H1 (cell line): Measurements from ENCODE around the gene EXOSC10. TPM values are rescaled to one million over a fixed set of nuclear protein-coding genes. Genes with fewer than 3 reads are reported as not detected.

Experiments
- CTCF ChIA-PET: fragments of 300-600 bp; sonication (Branson Sonifier 250); formaldehyde crosslinking; loops from one replicate; lab custom pipeline; 2021; ENCODE audit not compliant: partially characterized antibody; lab: Charles Lee
- POLR2A ChIA-PET: fragments of 300-600 bp; sonication (Branson Sonifier 250); formaldehyde crosslinking; loops from one replicate; lab custom pipeline; 2021; ENCODE audit warnings: inconsistent platforms; ENCODE audit not compliant: partially characterized antibody; lab: Charles Lee
- DNase-seq, 2 experiments: peaks; one replicate each; pipeline versions ENCODE4 v3.0.0 to v3.0.0-alpha.2; 2010 to 2022; ENCODE audit warnings: low spot score in 2 of 2, low read depth in 1 of 2, mixed read lengths in 1 of 2
- FAIRE-seq: peaks from 2 replicates; lab custom pipeline; 2011; peaks lifted over from hg19 to GRCh38; lab: Jason Lieb, UNC
- H2AFZ ChIP-seq: 2 replicates; pipeline ENCODE4 v1.8.1; 2012; ENCODE audit warnings: low read length, inconsistent platforms
- H2AK5ac ChIP-seq: 2 replicates; pipeline ENCODE4 v1.6.1; 2013; ENCODE audit warnings: low read depth, low read length
- H2BK120ac ChIP-seq: replicated peaks from 2 replicates; pipeline ENCODE3; 2013; ENCODE audit warnings: low read depth, low read length, inconsistent platforms
- H2BK12ac ChIP-seq: 2 replicates; pipeline ENCODE4 v1.6.1; 2013; ENCODE audit warnings: low read depth, low read length
- H2BK15ac ChIP-seq: 2 replicates; pipeline ENCODE4 v1.6.1; 2013; ENCODE audit warnings: low read length
- H2BK20ac ChIP-seq: 2 replicates; pipeline ENCODE4 v1.6.1; 2013; ENCODE audit warnings: low read length
- H2BK5ac ChIP-seq: 2 replicates; pipeline ENCODE4 v1.6.1; 2013; ENCODE audit warnings: low read depth, low read length
- H3K14ac ChIP-seq: 2 replicates; pipeline ENCODE4 v1.6.1; 2013; ENCODE audit warnings: inconsistent platforms; ENCODE audit not compliant: insufficient read length
- H3K18ac ChIP-seq: 2 replicates; pipeline ENCODE4 v1.6.1; 2013; ENCODE audit warnings: low read length; ENCODE audit errors: extremely low read depth
- H3K23ac ChIP-seq: 2 replicates; pipeline ENCODE4 v1.6.1; 2013; ENCODE audit warnings: inconsistent platforms; ENCODE audit not compliant: insufficient read length
- H3K23me2 ChIP-seq: 2 replicates; pipeline ENCODE4 v1.6.1; 2013; ENCODE audit warnings: low read depth, low read length
- H3K27ac ChIP-seq: 2 replicates; pipeline ENCODE4 v1.6.1; 2011; ENCODE audit warnings: low read depth, low read length, inconsistent platforms
- H3K27me3 ChIP-seq, 4 experiments: replicated peaks in 1 of 4; 1 replicate in 1 of 4; 2 replicates in 3 of 4; pipeline versions ENCODE4 v1.6.1 to v1.8.1; 2011 to 2013; ENCODE audit warnings: low read length in 3 of 4, mild to moderate bottlenecking in 3 of 4, inconsistent platforms in 2 of 4, mixed read lengths in 2 of 4, moderate library complexity in 1 of 4; ENCODE audit not compliant: control insufficient read depth in 3 of 4, insufficient read depth in 3 of 4; ENCODE audit errors: extremely low read depth in 1 of 4
- H3K36me3 ChIP-seq, 4 experiments: 2 replicates each; pipeline versions ENCODE4 v1.6.1 to v1.8.1; 2011 to 2013; ENCODE audit warnings: mild to moderate bottlenecking in 4 of 4, low read length in 3 of 4, moderate library complexity in 2 of 4, control low read depth in 1 of 4, inconsistent platforms in 1 of 4; ENCODE audit not compliant: insufficient read depth in 4 of 4, control insufficient read depth in 2 of 4
- H3K4ac ChIP-seq: replicated peaks from 2 replicates; pipeline ENCODE3; 2013; ENCODE audit warnings: low read length, low read depth, mixed read lengths, inconsistent platforms; ENCODE audit not compliant: insufficient read length
- H3K4me1 ChIP-seq, 4 experiments: replicated peaks in 1 of 4; 1 replicate in 1 of 4; 2 replicates in 3 of 4; pipeline versions ENCODE4 v1.6.1 to v1.8.1; 2011 to 2013; ENCODE audit warnings: low read length in 3 of 4, inconsistent platforms in 2 of 4, mixed read lengths in 1 of 4; ENCODE audit not compliant: insufficient read depth in 4 of 4, control insufficient read depth in 3 of 4
- H3K4me2 ChIP-seq, 2 experiments: 2 replicates each; pipeline versions ENCODE4 v1.6.1 to v1.8.1; 2011 to 2013; ENCODE audit warnings: low read depth in 2 of 2, low read length in 2 of 2, control low read depth in 1 of 2, inconsistent platforms in 1 of 2, mild to moderate bottlenecking in 1 of 2; ENCODE audit not compliant: insufficient read depth in 1 of 2
- H3K4me3 ChIP-seq, 4 experiments: fragments of 200-600, 300-600 bp in 1 of 4; sonication (generic), shearing (Covaris generic), sonication (Bioruptor Twin) in 1 of 4; 2 replicates each; pipeline versions ENCODE4 v1.5.1 to v1.8.1; 2011 to 2016; ENCODE audit warnings: low read length in 4 of 4, low read depth in 3 of 4, control low read depth in 2 of 4, inconsistent platforms in 2 of 4, mild to moderate bottlenecking in 2 of 4, mixed read lengths in 1 of 4, moderate library complexity in 1 of 4; ENCODE audit not compliant: insufficient read depth in 2 of 4; ENCODE audit errors: extremely low read depth in 1 of 4
- H3K56ac ChIP-seq: replicated peaks from 2 replicates; pipeline ENCODE3; 2013; ENCODE audit warnings: low read depth, mild to moderate bottlenecking, mixed read lengths, low read length, inconsistent platforms; ENCODE audit not compliant: insufficient read length
- H3K79me1 ChIP-seq: 2 replicates; pipeline ENCODE4 v1.6.1; 2013; ENCODE audit warnings: low read depth, low read length, control low read depth
- H3K79me2 ChIP-seq, 2 experiments: 2 replicates each; pipeline versions ENCODE4 v1.6.1 to v1.8.1; 2012 to 2013; ENCODE audit warnings: low read length in 2 of 2, mild to moderate bottlenecking in 2 of 2, inconsistent platforms in 1 of 2; ENCODE audit not compliant: insufficient read depth in 2 of 2, control insufficient read depth in 1 of 2
- H3K9ac ChIP-seq, 4 experiments: replicated peaks in 1 of 4; 1 replicate in 1 of 4; 2 replicates in 3 of 4; pipeline versions ENCODE4 v1.6.1 to v1.8.1; 2011 to 2013; ENCODE audit warnings: low read depth in 3 of 4, low read length in 3 of 4, control low read depth in 2 of 4, mild to moderate bottlenecking in 2 of 4, moderate library complexity in 2 of 4, inconsistent platforms in 1 of 4; ENCODE audit errors: extremely low read depth in 1 of 4
- H3K9me3 ChIP-seq, 2 experiments: 2 replicates each; pipeline versions ENCODE4 v1.6.1 to v1.8.1; 2012 to 2013; ENCODE audit warnings: mild to moderate bottlenecking in 2 of 2, moderate library complexity in 2 of 2, control low read depth in 1 of 2, inconsistent platforms in 1 of 2, low read depth in 1 of 2, low read length in 1 of 2, mixed read lengths in 1 of 2; ENCODE audit not compliant: insufficient read depth in 2 of 2
- H4K20me1 ChIP-seq, 2 experiments: replicated peaks in 1 of 2; 2 replicates each; pipeline versions ENCODE3 to v1.8.1; 2011 to 2013; ENCODE audit warnings: inconsistent platforms in 2 of 2, low read length in 2 of 2, mild to moderate bottlenecking in 1 of 2; ENCODE audit not compliant: insufficient read depth in 2 of 2, control insufficient read depth in 1 of 2
- H4K5ac ChIP-seq: 2 replicates; pipeline ENCODE4 v1.6.1; 2013; ENCODE audit warnings: low read length, low read depth, mixed read lengths, inconsistent platforms; ENCODE audit not compliant: insufficient read length
- H4K8ac ChIP-seq: 2 replicates; pipeline ENCODE4 v1.8.0; 2013; ENCODE audit warnings: mild to moderate bottlenecking, moderate library complexity, low read length, inconsistent platforms; ENCODE audit not compliant: insufficient read depth; ENCODE audit errors: extremely low read depth
- H4K91ac ChIP-seq: replicated peaks from 2 replicates; pipeline ENCODE3; 2013; ENCODE audit warnings: low read length, mixed read lengths, inconsistent platforms; ENCODE audit not compliant: insufficient read length
- POLR2A ChIP-seq, 2 experiments: IDR thresholded peaks; 1 replicate in 1 of 2; 2 replicates in 1 of 2; pipeline ENCODE4 v1.6.1; 2011; ENCODE audit warnings: low read depth in 2 of 2, low read length in 2 of 2, mild to moderate bottlenecking in 2 of 2; ENCODE audit errors: control extremely low read depth in 1 of 2
- WGBS, 2 experiments: shearing (Covaris generic) in 1 of 2; methylation state at CpG; one replicate each; pipeline versions ENCODE4 v1.1.6 to v1.1.7; 2013 to 2015; ENCODE audit warnings: low lambda C conversion rate in 2 of 2, mixed read lengths in 2 of 2, inconsistent platforms in 1 of 2, low coverage in 1 of 2, missing lambda C conversion rate in 1 of 2; ENCODE audit not compliant: insufficient replicate concordance in 2 of 2, insufficient coverage in 1 of 2, insufficient read length in 1 of 2; ENCODE audit errors: extremely low coverage in 1 of 2, missing lambda C conversion rate in 1 of 2; 5-methylcytosine and 5-hydroxymethylcytosine counted together
- polyA plus RNA-seq, 7 experiments: library from polyadenylated mRNA; depleted of rRNA in 3 of 7; stranded (reverse) in 5 of 7; unstranded in 2 of 7; fragments of >200 nt in 5 of 7; fragments of 200-250 nt in 2 of 7; gene quantifications; 1 replicate in 5 of 7; 2 replicates in 1 of 7; 4 replicates in 1 of 7; pipeline versions ENCODE4 v1.2.1 to v1.2.3, GENCODE V29; 2011 to 2013; ENCODE audit warnings: missing spikeins in 2 of 7, mixed read lengths in 2 of 7
- total RNA-seq: library from RNA; stranded (reverse); fragmentation: NEBNext Ultra II Directional; extraction: Animal tissue kit (Norgen Biotek cat#: 25700); gene quantifications from 2 replicates; pipeline ENCODE4 v1.2.1, GENCODE V29; 2021

The EXOSC10 gene
- total and polyA plus RNA-seq, 2 of the 8 experiments (the other 6 are each of a cell fraction or from before 2014, with no cell fraction given) = 57.9 to 86.1 TPM

DNA sequence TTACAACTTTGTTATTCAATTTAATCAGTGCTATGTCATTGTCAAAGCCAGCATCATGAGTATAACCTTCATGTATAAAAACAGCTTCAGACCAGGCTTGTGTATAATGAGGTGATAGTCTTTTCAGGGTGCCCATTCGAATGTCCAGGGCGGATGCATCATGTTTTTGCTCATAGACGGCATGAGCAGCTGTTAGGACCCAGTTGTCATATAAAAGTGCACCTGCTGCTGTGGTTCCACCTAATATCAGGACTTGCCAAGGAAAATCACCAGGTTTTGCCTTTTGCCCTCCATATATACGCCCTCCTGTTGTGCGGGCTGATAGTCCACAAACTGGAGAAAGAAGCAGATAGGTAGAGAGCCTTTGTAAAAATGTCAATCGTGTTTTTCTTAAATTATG, 72.4 kb downstream of the EXOSC10 start:
- no peak overlapping the region for H2AFZ ChIP-seq
- no peak overlapping the region for H3K56ac ChIP-seq
- H3K9me3 ChIP-seq = no peaks in the 10 kb centered on the region; a peak in 1 of 4 replicates
- no peak overlapping the region for H3K18ac ChIP-seq
- H2BK12ac ChIP-seq = no peak overlapping the region
- no peak overlapping the region for H3K4ac ChIP-seq
- CTCF ChIA-PET = interaction anchor here (1.7 kb wide), 1 partner anchor 10 kb away, joined by 9 read pairs; no protein-coding TSS in a partner anchor
- H3K9ac ChIP-seq = no peak overlapping the region
- no peak overlapping the region for H3K4me2 ChIP-seq
- H4K5ac ChIP-seq = no peak overlapping the region
- H3K79me2 ChIP-seq = no peaks in the 10 kb centered on the region
- H4K8ac ChIP-seq = no peak overlapping the region
- H3K14ac ChIP-seq = no peak overlapping the region
- no peak overlapping the region for H3K27ac ChIP-seq
- H2BK120ac ChIP-seq = no peak overlapping the region
- H3K79me1 ChIP-seq = no peaks in the 10 kb centered on the region
- no peak overlapping the region for H4K91ac ChIP-seq
- no peak overlapping the region for H2BK5ac ChIP-seq
- FAIRE-seq (no peak), DNase-seq (no peak)
- peaks cover 0 to 4% (median 0%) of the 10 kb centered on the region in 4 experiments; a peak in 3 of 7 replicates for H3K4me1 ChIP-seq
- no peak overlapping the region for H3K23ac ChIP-seq
- H3K23me2 ChIP-seq = no peaks in the 10 kb centered on the region
- no peak overlapping the region for H2AK5ac ChIP-seq
- WGBS, 2 experiments = 81% methylated on average over 6 of the region's 6 CpGs; no CpG with 5 or more reads in 1 of the 2 experiments
- H3K36me3 ChIP-seq = peaks cover 9 to 55% (median 25%) of the 10 kb centered on the region in 4 experiments
- H2BK15ac ChIP-seq = no peak overlapping the region
- H2BK20ac ChIP-seq = no peak overlapping the region
- peaks cover 3 to 9% of the 10 kb centered on the region in 2 experiments for H4K20me1 ChIP-seq
- H3K27me3 ChIP-seq = no peaks in the 10 kb centered on the region
- POLR2A ChIA-PET = interaction anchor here (0.8 to 1.6 kb wide), 8 partner anchors 8 to 285 kb away, joined by 3 to 8 read pairs (median 4); partner anchors contain the start of gene TARDBP
- no peak overlapping the region for H3K4me3 ChIP-seq
- TF ChIP-seq POLR2A (IDR thresholded peaks at IDR 0.05; ENCODE audit: control extremely low read depth in 1 of 2, low read depth in 2 of 2, low read length in 2 of 2) = peak in 1 of 2 experiments; percentile 4; a peak in 2 of 3 replicates
